ENCODE data around the gene LSAMP. TPM values are rescaled to one million over a fixed set of nuclear protein-coding genes. Genes with fewer than 3 reads are reported as not detected.

Gene LSAMP
- total and polyA plus RNA-seq, 2 of the 8 experiments (the other 6 are each of a cell fraction or from before 2014, with no cell fraction given), result 1.8 to 5.7 TPM

DNA sequence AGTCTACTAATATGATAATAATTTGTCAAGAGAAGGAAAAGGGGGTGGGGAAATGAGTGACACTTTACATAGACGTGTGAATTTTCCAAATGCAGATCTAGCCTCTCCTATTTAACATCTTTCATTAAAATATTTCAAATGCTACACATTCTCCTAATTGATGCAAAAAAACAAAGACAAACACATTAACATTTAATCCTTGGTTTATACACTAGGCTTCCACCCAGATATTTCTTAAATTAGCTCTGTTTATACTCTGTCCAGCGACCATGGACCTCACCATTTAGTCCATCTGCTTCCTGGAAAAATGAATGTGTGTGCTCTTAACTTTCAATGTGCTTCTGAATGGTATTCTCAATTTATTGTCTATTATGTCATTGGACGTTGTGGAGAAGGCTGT, 409.9 kb downstream of the LSAMP start:
- Histone ChIP-seq H2BK15ac (ENCODE audit: low read length) (no peak overlapping the region), H3K79me2 (ENCODE audit: control insufficient read depth in 1 of 2, insufficient read depth in 2 of 2, low read length in 2 of 2) (no peaks in the 10 kb centered on the region), H3K56ac (replicated peaks; ENCODE audit: insufficient read length, low read depth, low read length) (no peak overlapping the region), H3K4me3 (ENCODE audit: extremely low read depth in 1 of 4, insufficient read depth in 2 of 4, low read depth in 3 of 4, low read length in 4 of 4) (no peak overlapping the region), H3K4me1 (replicated peaks in 1 of 4; ENCODE audit: control insufficient read depth in 3 of 4, insufficient read depth in 4 of 4, low read length in 3 of 4) (peaks cover 0 to 7% (median 1%) of the 10 kb centered on the region in 4 experiments; a peak in 1 of 7 replicates), H3K23ac (ENCODE audit: insufficient read length) (no peak overlapping the region), H3K79me1 (ENCODE audit: low read depth, low read length) (no peaks in the 10 kb centered on the region), H3K9ac (replicated peaks in 1 of 4; ENCODE audit: extremely low read depth in 1 of 4, low read depth in 3 of 4, low read length in 3 of 4) (no peak overlapping the region), H2BK20ac (ENCODE audit: low read length) (no peak overlapping the region), H4K5ac (ENCODE audit: insufficient read length, low read depth, low read length) (no peak overlapping the region), H3K27me3 (replicated peaks in 1 of 4; ENCODE audit: control insufficient read depth in 3 of 4, extremely low read depth in 1 of 4, insufficient read depth in 3 of 4, low read length in 3 of 4) (no peaks in the 10 kb centered on the region), H2BK120ac (replicated peaks; ENCODE audit: low read depth, low read length) (no peak overlapping the region), H2BK5ac (ENCODE audit: low read depth, low read length) (no peak overlapping the region), H3K36me3 (ENCODE audit: control insufficient read depth in 2 of 4, insufficient read depth in 4 of 4, low read length in 3 of 4) (no peaks in the 10 kb centered on the region), H3K9me3 (ENCODE audit: insufficient read depth in 2 of 2, low read depth in 1 of 2, low read length in 1 of 2) (no peaks in the 10 kb centered on the region), H2AK5ac (ENCODE audit: low read depth, low read length) (no peak overlapping the region), H3K4ac (replicated peaks; ENCODE audit: insufficient read length, low read depth, low read length) (no peak overlapping the region), H3K23me2 (ENCODE audit: low read depth, low read length) (no peaks in the 10 kb centered on the region), H3K18ac (ENCODE audit: extremely low read depth, low read length) (no peak overlapping the region), H4K8ac (ENCODE audit: extremely low read depth, insufficient read depth, low read length) (no peak overlapping the region), H4K91ac (replicated peaks; ENCODE audit: insufficient read length, low read length) (no peak overlapping the region), H4K20me1 (replicated peaks in 1 of 2; ENCODE audit: control insufficient read depth in 1 of 2, insufficient read depth in 2 of 2, low read length in 2 of 2) (no peaks in the 10 kb centered on the region), H3K14ac (ENCODE audit: insufficient read length) (no peak overlapping the region), H3K4me2 (ENCODE audit: insufficient read depth in 1 of 2, low read depth in 2 of 2, low read length in 2 of 2) (no peak overlapping the region), H2AFZ (ENCODE audit: low read length) (no peak overlapping the region), H3K27ac (ENCODE audit: low read depth, low read length) (no peak overlapping the region), H2BK12ac (ENCODE audit: low read depth, low read length) (no peak overlapping the region)
- WGBS, 2 experiments (ENCODE audit: extremely low coverage in 1 of 2, insufficient coverage in 1 of 2, insufficient read length in 1 of 2, insufficient replicate concordance in 2 of 2, low coverage in 1 of 2, low lambda C conversion rate in 2 of 2, missing lambda C conversion rate in 1 of 2), result 84% methylated on average over 3 of the region's 3 CpGs; no CpG with 5 or more reads in 1 of the 2 experiments
- ChIA-PET POLR2A (ENCODE audit: partially characterized antibody) (no interaction called here), CTCF (ENCODE audit: partially characterized antibody) (interaction anchor here (0.9 to 3.2 kb wide), 3 partner anchors 13 to 209 kb away, joined by 3 to 22 read pairs (median 6); no protein-coding TSS in a partner anchor)
- no peak for FAIRE-seq
- TF ChIP-seq ASH2L (IDR thresholded peaks at IDR 0.05; ENCODE audit: low read length) (no peak), SIX5 (IDR thresholded peaks at IDR 0.05; ENCODE audit: low read depth, low read length) (no peak), RAD21 (IDR thresholded peaks at IDR 0.05 in 1 of 2, conservative IDR thresholded peaks at IDR 0.05 in 1 of 2; ENCODE audit: low read depth in 2 of 2, low read length in 2 of 2) (no peak), ATF3 (IDR thresholded peaks at IDR 0.05; ENCODE audit: insufficient read depth, low read depth, low read length) (no peak), SRF (IDR thresholded peaks at IDR 0.05; ENCODE audit: low read depth, low read length) (no peak), SUZ12 (IDR thresholded peaks at IDR 0.05; ENCODE audit: low read length) (no peak), TCF12 (IDR thresholded peaks at IDR 0.05; ENCODE audit: low read depth, low read length) (no peak), NRF1 (IDR thresholded peaks at IDR 0.05; ENCODE audit: low read depth, low read length) (no peak), ZNF274 (IDR thresholded peaks at IDR 0.05; ENCODE audit: borderline replicate concordance, extremely low read depth, low read length) (no peak), YY1 (IDR thresholded peaks at IDR 0.05; ENCODE audit: low read depth, low read length) (no peak), KDM4A (IDR thresholded peaks at IDR 0.05; ENCODE audit: low read depth, low read length, severe bottlenecking) (no peak), SP1 (IDR thresholded peaks at IDR 0.05; ENCODE audit: low read depth, low read length) (no peak)
- TF ChIP-seq, protein P1, sequence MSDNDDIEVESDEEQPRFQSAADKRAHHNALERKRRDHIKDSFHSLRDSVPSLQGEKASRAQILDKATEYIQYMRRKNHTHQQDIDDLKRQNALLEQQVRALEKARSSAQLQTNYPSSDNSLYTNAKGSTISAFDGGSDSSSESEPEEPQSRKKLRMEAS (IDR thresholded peaks at IDR 0.05), result no peak
- no peak for DNase-seq (ENCODE audit: low read depth in 1 of 2, low spot score in 2 of 2)

All from H1 (cell line).